GM21360 (cell line): ENCODE results near the gene SRGAP3.

ENCODE experiments used
- ATAC-seq: cut with Tn5 transposase; IDR thresholded peaks from one replicate; pipeline ENCODE4 v1.9.1; 2021; ENCODE audit warnings: mild to moderate bottlenecking, moderate library complexity; ENCODE audit not compliant: unreplicated experiment

SRGAP3 gene

GRCh38 chr3:9204253-9204992 lies 45.0 kb downstream of the SRGAP3 start:
- ATAC-seq: no peak

GRCh38 chr3:9203317-9203716 lies 46.1 kb downstream of the SRGAP3 start:
- no peak for ATAC-seq

- ATAC-seq: no peak
Measured at GRCh38 chr3:9202546-9202945, 46.9 kb downstream of the SRGAP3 start.

GRCh38 chr3:9201955-9202354 lies 47.5 kb downstream of the SRGAP3 start:
- no peak for ATAC-seq

- ATAC-seq: no peak
Measured at GRCh38 chr3:9201266-9201665, 48.2 kb downstream of the SRGAP3 start.

- ATAC-seq: no peak
Measured at GRCh38 chr3:9199775-9200174, 49.7 kb downstream of the SRGAP3 start.

- no peak for ATAC-seq
Measured at GRCh38 chr3:9198899-9199335, 50.5 kb downstream of the SRGAP3 start.

GRCh38 chr3:9198261-9198660 lies 51.2 kb downstream of the SRGAP3 start:
- ATAC-seq: no peak

GRCh38 chr3:9196020-9196419 lies 53.4 kb downstream of the SRGAP3 start:
- ATAC-seq: no peak

GRCh38 chr3:9195390-9195789 lies 54.1 kb downstream of the SRGAP3 start:
- ATAC-seq: no peak

GRCh38 chr3:9194509-9195184 lies 54.8 kb downstream of the SRGAP3 start:
- no peak for ATAC-seq

- no peak for ATAC-seq
Measured at GRCh38 chr3:9193633-9194195, 55.7 kb downstream of the SRGAP3 start.

- ATAC-seq: no peak
Measured at GRCh38 chr3:9193211-9193610, 56.2 kb downstream of the SRGAP3 start.

GRCh38 chr3:9192248-9193025 lies 57.0 kb downstream of the SRGAP3 start:
- ATAC-seq: no peak

GRCh38 chr3:9190276-9190675 lies 59.2 kb downstream of the SRGAP3 start:
- ATAC-seq: no peak

GRCh38 chr3:9188583-9188982 lies 60.9 kb downstream of the SRGAP3 start:
- no peak for ATAC-seq

- ATAC-seq: no peak
Measured at GRCh38 chr3:9185701-9186100, 63.7 kb downstream of the SRGAP3 start.

- no peak for ATAC-seq
Measured at GRCh38 chr3:9185046-9185445, 64.4 kb downstream of the SRGAP3 start.

GRCh38 chr3:9184461-9184835 lies 65.0 kb downstream of the SRGAP3 start:
- no peak for ATAC-seq

- ATAC-seq: no peak
Measured at GRCh38 chr3:9183811-9184460, 65.5 kb downstream of the SRGAP3 start.

GRCh38 chr3:9183011-9183410 lies 66.4 kb downstream of the SRGAP3 start:
- ATAC-seq: no peak
